K562 (cell line): ENCODE results near the gene TMC4. TPM values are rescaled to one million over a fixed set of nuclear protein-coding genes. Genes with fewer than 3 reads are reported as not detected.

Source experiments
- CBX1 ChIP-seq: sonication (generic); IDR thresholded peaks from 2 replicates; pipeline ENCODE4 v1.6.1; 2016; ENCODE audit warnings: antibody characterized with exemption, low read depth, mild to moderate bottlenecking
- CTBP1 ChIP-seq: fragments of 450-650 bp; IDR thresholded peaks from 2 replicates; pipeline ENCODE4 v1.6.1; 2016; ENCODE audit warnings: borderline replicate concordance
- EGR1 ChIP-seq: fragments of 450-650 bp; conservative IDR thresholded peaks from 2 replicates; pipeline ENCODE4 v1.6.1; 2017; ENCODE audit warnings: mild to moderate bottlenecking
- ETS2 ChIP-seq: IDR thresholded peaks from 2 replicates; pipeline ENCODE4 v1.6.1; 2016; ENCODE audit warnings: borderline replicate concordance, missing genetic modification characterization, mild to moderate bottlenecking, moderate library complexity, missing compliant biosample characterization; ENCODE audit not compliant: poor library complexity, severe bottlenecking
- HIVEP1 ChIP-seq: fragments of 250-450 bp; sonication (Bioruptor Pico); IDR thresholded peaks from 2 replicates; pipeline ENCODE4 v1.4.0; 2020; ENCODE audit warnings: mild to moderate bottlenecking
- HSF4 ChIP-seq: fragments of 250-450 bp; sonication (Bioruptor Pico); IDR thresholded peaks from 2 replicates; pipeline ENCODE4 v2.1.2; 2022; ENCODE audit warnings: mild to moderate bottlenecking, moderate library complexity, borderline replicate concordance
- ILF3 ChIP-seq: fragments of 450-650 bp; IDR thresholded peaks from 2 replicates; pipeline ENCODE4 v1.6.1; 2018; ENCODE audit warnings: antibody characterized with exemption, mild to moderate bottlenecking, moderate library complexity, borderline replicate concordance
- MCM2 ChIP-seq: fragments of 450-650 bp; IDR thresholded peaks from 2 replicates; pipeline ENCODE4 v1.6.1; 2017; ENCODE audit warnings: low read depth, mild to moderate bottlenecking
- MCM7 ChIP-seq, 2 experiments: fragments of 450-650 bp; IDR thresholded peaks; 2 replicates each; pipeline ENCODE4 v1.6.1; 2016 to 2018
- MEIS2 ChIP-seq: fragments of 450-650 bp; IDR thresholded peaks from 2 replicates; pipeline ENCODE4 v1.6.1; 2014; ENCODE audit warnings: mild to moderate bottlenecking; ENCODE audit not compliant: partially characterized antibody
- NCOR1 ChIP-seq: fragments of 450-650 bp; IDR thresholded peaks from 2 replicates; pipeline ENCODE4 v1.6.1; 2016; ENCODE audit warnings: mild to moderate bottlenecking, moderate library complexity
- NR4A1 ChIP-seq, 2 experiments: fragments of 250-450 bp in 1 of 2; fragments of 450-650 bp in 1 of 2; sonication (Bioruptor Pico) in 1 of 2; IDR thresholded peaks; 2 replicates each; pipeline versions ENCODE4 v1.4.0 to v1.6.1; 2016 to 2020; ENCODE audit warnings: mild to moderate bottlenecking in 2 of 2, missing compliant biosample characterization in 1 of 2, missing genetic modification characterization in 1 of 2, moderate library complexity in 1 of 2
- RBBP5 ChIP-seq: fragments of 200-600 bp; sonication (generic); IDR thresholded peaks from 2 replicates; pipeline ENCODE4 v1.6.1; 2012; ENCODE audit warnings: borderline replicate concordance, mild to moderate bottlenecking, low read length, control low read depth, inconsistent platforms; ENCODE audit not compliant: insufficient read depth, poor library complexity, severe bottlenecking
- SMARCC2 ChIP-seq: fragments of 450-650 bp; IDR thresholded peaks from 2 replicates; pipeline ENCODE4 v1.6.1; 2017; ENCODE audit warnings: antibody characterized with exemption, moderate library complexity, mild to moderate bottlenecking, low read depth
- SMC3 ChIP-seq: conservative IDR thresholded peaks from 2 replicates; pipeline ENCODE4 v1.6.1; 2011; ENCODE audit warnings: low read depth, low read length, improper control_type of control experiment; ENCODE audit not compliant: insufficient read depth
- TARDBP ChIP-seq: fragments of 450-650 bp; IDR thresholded peaks from 2 replicates; pipeline ENCODE4 v1.6.1; 2016
- TRIM24 ChIP-seq, 2 experiments: fragments of 450-650 bp; IDR thresholded peaks; 2 replicates each; pipeline ENCODE4 v1.6.1; 2016
- ZNF134 ChIP-seq: fragments of 250-450 bp; sonication (Bioruptor Pico); conservative IDR thresholded peaks from 2 replicates; pipeline ENCODE4 v1.4.0; 2020
- ZNF436 ChIP-seq: fragments of 250-450, 450-650 bp; sonication (Bioruptor Pico); formaldehyde crosslinking; IDR thresholded peaks from 2 replicates; pipeline ENCODE4 v1.7.0; 2020; ENCODE audit warnings: mild to moderate bottlenecking
- ZNF445 ChIP-seq: fragments of 250-450 bp; sonication (Bioruptor Pico); IDR thresholded peaks from 2 replicates; pipeline ENCODE4 v1.4.0; 2020; ENCODE audit warnings: low read depth, mild to moderate bottlenecking, moderate library complexity
- ZNF551 ChIP-seq: fragments of 250-450 bp; sonication (Bioruptor Pico); IDR thresholded peaks from 2 replicates; pipeline ENCODE4 v1.5.0; 2021; ENCODE audit warnings: mild to moderate bottlenecking, moderate library complexity
- ZNF696 ChIP-seq: fragments of 250-450 bp; sonication (Bioruptor Pico); conservative IDR thresholded peaks from 2 replicates; pipeline ENCODE4 v1.4.0; 2020; ENCODE audit warnings: mild to moderate bottlenecking, moderate library complexity
- polyA plus RNA-seq, 8 experiments: library from polyadenylated mRNA; depleted of rRNA in 4 of 8; stranded (reverse) in 5 of 8; unstranded in 3 of 8; fragments of >200 nt; fragmentation: Nextera tagmentation in 2 of 8; fragmentation: Illumina TruSeq in 1 of 8; extraction: Ambion mirVana in 2 of 8; extraction: Trizol in 1 of 8; gene quantifications; 2 replicates each; pipeline versions ENCODE4 v1.2.1 to v1.2.3, GENCODE V29; 2011 to 2014; ENCODE audit warnings: inconsistent platforms in 1 of 8, missing spikeins in 1 of 8
- total RNA-seq, 7 experiments: library from RNA; depleted of rRNA in 6 of 7; stranded (reverse); fragments of >200 nt in 6 of 7; fragmentation: Illumina TruSeq in 2 of 7; extraction: Trizol in 2 of 7; gene quantifications; 2 replicates each; pipeline versions ENCODE4 v1.2.1 to v1.2.3, GENCODE V29; 2011 to 2021; ENCODE audit warnings: low replicate concordance in 1 of 7
- TF ChIP-seq, protein P1 (sequence below): conservative IDR thresholded peaks from 2 replicates; pipeline ENCODE4 v1.6.1; 2011; ENCODE audit warnings: low read depth, mild to moderate bottlenecking, low read length; ENCODE audit not compliant: control insufficient read depth
- TF ChIP-seq, protein P2 (sequence below): IDR thresholded peaks from 2 replicates; pipeline ENCODE4 v1.6.1; 2016; ENCODE audit warnings: missing genetic modification characterization, missing compliant biosample characterization
- TF ChIP-seq, protein P3 (sequence below): fragments of 150-350 bp; conservative IDR thresholded peaks from 2 replicates; pipeline ENCODE4 v1.6.1; 2014; ENCODE audit warnings: low read length

Gene TMC4
- total and polyA plus RNA-seq, 9 of the 15 experiments (the other 6 are each of a cell fraction or from before 2014, with no cell fraction given): 0.12 to 0.79 (median 0.36) TPM; not detected in 2

DNA sequence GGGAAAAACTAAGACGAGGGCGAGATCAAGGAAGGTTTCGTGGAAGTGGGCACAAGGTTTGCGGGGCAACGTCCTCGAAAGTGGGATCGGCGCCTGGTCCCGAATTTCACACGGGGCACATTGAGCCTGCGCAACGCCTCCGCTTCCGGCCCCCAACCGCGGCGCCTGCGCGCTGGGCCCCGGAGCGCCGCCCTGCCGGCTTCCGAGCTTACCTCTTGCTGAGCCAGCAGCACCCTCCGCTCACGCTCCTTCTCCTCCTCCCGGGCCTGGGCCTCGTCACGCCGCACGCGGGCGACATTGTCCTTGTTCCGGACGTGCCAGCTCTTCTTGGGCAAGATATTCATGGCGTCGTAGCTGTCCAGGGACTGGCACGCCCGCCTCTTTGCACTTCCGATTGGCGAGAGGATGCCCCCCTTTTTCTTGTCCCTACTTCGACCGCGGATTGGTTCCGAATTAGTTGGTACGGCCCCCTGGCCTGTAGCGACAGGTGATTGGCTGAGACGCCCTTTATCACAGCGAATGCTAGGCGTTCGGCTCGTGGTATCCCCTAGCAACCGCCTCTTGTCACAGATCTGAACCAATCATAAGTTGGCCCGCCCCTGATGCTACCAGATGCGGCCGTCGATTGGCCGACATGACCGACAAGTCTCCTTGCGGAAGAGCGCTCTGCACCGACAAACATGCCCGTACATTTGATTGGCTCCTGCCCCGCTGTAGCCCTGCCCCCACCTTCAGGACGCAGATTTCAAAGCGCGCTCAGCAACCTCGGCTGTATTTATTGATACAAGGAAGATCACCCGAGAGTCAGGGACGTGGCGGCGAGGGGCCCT is 13.4 kb downstream of the TMC4 start, which contains the start of gene LENG1 (continued):
- TF ChIP-seq ILF3 (no peak), TRIM24 (IDR thresholded peaks at IDR 0.05) (no peak), ZNF696 (CRISPR knock-in tag) (no peak), ETS2 (no peak), HSF4 (CRISPR knock-in tag) (no peak), NCOR1 (no peak), SMC3 (no peak), MEIS2 (peak; percentile 81), ZNF551 (CRISPR knock-in tag) (no peak), ZNF134 (no peak), ZNF436 (CRISPR knock-in tag) (no peak), CBX1 (no peak), MCM7 (IDR thresholded peaks at IDR 0.05) (no peak), MCM2 (no peak), RBBP5 (peak; percentile 82), SMARCC2 (no peak), EGR1 (peak; percentile 98), NR4A1 (CRISPR knock-in tag; IDR thresholded peaks at IDR 0.05) (no peak), NR4A1 (tag; IDR thresholded peaks at IDR 0.05) (no peak), TARDBP (no peak), ZNF445 (CRISPR knock-in tag) (no peak), CTBP1 (peak; percentile 44; the same call in 1 of the 2 replicates), HIVEP1 (CRISPR knock-in tag) (no peak)
- TF ChIP-seq, protein P1, sequence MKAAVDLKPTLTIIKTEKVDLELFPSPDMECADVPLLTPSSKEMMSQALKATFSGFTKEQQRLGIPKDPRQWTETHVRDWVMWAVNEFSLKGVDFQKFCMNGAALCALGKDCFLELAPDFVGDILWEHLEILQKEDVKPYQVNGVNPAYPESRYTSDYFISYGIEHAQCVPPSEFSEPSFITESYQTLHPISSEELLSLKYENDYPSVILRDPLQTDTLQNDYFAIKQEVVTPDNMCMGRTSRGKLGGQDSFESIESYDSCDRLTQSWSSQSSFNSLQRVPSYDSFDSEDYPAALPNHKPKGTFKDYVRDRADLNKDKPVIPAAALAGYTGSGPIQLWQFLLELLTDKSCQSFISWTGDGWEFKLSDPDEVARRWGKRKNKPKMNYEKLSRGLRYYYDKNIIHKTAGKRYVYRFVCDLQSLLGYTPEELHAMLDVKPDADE: peak; percentile 81; the same call in 1 of the 2 replicates
- TF ChIP-seq, protein P2, sequence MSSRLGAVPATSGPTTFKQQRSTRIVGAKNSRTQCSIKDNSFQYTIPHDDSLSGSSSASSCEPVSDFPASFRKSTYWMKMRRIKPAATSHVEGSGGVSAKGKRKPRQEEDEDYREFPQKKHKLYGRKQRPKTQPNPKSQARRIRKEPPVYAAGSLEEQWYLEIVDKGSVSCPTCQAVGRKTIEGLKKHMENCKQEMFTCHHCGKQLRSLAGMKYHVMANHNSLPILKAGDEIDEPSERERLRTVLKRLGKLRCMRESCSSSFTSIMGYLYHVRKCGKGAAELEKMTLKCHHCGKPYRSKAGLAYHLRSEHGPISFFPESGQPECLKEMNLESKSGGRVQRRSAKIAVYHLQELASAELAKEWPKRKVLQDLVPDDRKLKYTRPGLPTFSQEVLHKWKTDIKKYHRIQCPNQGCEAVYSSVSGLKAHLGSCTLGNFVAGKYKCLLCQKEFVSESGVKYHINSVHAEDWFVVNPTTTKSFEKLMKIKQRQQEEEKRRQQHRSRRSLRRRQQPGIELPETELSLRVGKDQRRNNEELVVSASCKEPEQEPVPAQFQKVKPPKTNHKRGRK: no peak
- TF ChIP-seq, protein P3, sequence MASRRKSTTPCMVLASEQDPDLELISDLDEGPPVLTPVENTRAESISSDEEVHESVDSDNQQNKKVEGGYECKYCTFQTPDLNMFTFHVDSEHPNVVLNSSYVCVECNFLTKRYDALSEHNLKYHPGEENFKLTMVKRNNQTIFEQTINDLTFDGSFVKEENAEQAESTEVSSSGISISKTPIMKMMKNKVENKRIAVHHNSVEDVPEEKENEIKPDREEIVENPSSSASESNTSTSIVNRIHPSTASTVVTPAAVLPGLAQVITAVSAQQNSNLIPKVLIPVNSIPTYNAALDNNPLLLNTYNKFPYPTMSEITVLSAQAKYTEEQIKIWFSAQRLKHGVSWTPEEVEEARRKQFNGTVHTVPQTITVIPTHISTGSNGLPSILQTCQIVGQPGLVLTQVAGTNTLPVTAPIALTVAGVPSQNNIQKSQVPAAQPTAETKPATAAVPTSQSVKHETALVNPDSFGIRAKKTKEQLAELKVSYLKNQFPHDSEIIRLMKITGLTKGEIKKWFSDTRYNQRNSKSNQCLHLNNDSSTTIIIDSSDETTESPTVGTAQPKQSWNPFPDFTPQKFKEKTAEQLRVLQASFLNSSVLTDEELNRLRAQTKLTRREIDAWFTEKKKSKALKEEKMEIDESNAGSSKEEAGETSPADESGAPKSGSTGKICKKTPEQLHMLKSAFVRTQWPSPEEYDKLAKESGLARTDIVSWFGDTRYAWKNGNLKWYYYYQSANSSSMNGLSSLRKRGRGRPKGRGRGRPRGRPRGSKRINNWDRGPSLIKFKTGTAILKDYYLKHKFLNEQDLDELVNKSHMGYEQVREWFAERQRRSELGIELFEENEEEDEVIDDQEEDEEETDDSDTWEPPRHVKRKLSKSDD: no peak
